Transverse colon (tissue), 4 donors: ENCODE data around the gene ARHGAP22.

ENCODE experiments used
- CTCF ChIP-seq, 5 experiments: fragments of 200-600 bp in 3 of 5; fragments of 450-650 bp in 2 of 5; sonication (generic) in 3 of 5; IDR thresholded peaks; 1 replicate in 2 of 5; 2 replicates in 3 of 5; pipeline ENCODE4 v1.5.1; 2016 to 2017; ENCODE audit warnings: antibody characterized with exemption in 5 of 5, inconsistent platforms in 3 of 5, mild to moderate bottlenecking in 2 of 5, moderate library complexity in 1 of 5
- POLR2AphosphoS5 ChIP-seq, 3 donors: sonication (generic); formaldehyde crosslinking; IDR thresholded peaks; one replicate each; pipeline ENCODE4 v1.6.1; 2016; ENCODE audit warnings: antibody characterized with exemption in 3 of 3

GRCh38 chr10:48541144-48541795, 63.6 kb downstream of the ARHGAP22 start:
- TF ChIP-seq CTCF (IDR thresholded peaks at IDR 0.05) (no peak), POLR2AphosphoS5 (IDR thresholded peaks at IDR 0.05) (no peak)
